SU-DHL-6 (cell line): ENCODE data around the gene TMEM80.
"Not testable (repeated sequence)": the region's sequence is repeated elsewhere in the genome, so short reads cannot be mapped to it uniquely, and the experiment has no call there.

Source experiments
- H2AFZ ChIP-seq: fragments of 200-600 bp; sonication (generic); 2 replicates; pipeline ENCODE4 v1.6.1; 2014; ENCODE audit warnings: low read depth, mild to moderate bottlenecking, moderate library complexity, mixed read lengths, antibody characterized with exemption, low read length; ENCODE audit not compliant: severe bottlenecking
- H3F3A ChIP-seq: fragments of 200-600 bp; shearing (Covaris generic); 2 replicates; pipeline ENCODE4 v1.6.0; 2016; ENCODE audit warnings: antibody characterized with exemption, mild to moderate bottlenecking; ENCODE audit not compliant: insufficient read depth
- H3K27ac ChIP-seq: fragments of 200-600 bp; sonication (generic); 2 replicates; pipeline ENCODE4 v1.5.1; 2016; ENCODE audit warnings: low read depth, mild to moderate bottlenecking, low read length, moderate library complexity, mixed read lengths
- H3K27me3 ChIP-seq: fragments of 200-600 bp; sonication (generic), shearing (Covaris generic); 2 replicates; pipeline ENCODE4 v1.6.0; 2014; ENCODE audit warnings: mild to moderate bottlenecking, low read length
- H3K36me3 ChIP-seq: fragments of 200-600 bp; sonication (generic); 2 replicates; pipeline ENCODE4 v1.6.1; 2014; ENCODE audit warnings: mild to moderate bottlenecking, low read length, mixed read lengths
- H3K4me2 ChIP-seq: fragments of 300-600, 200-600 bp; shearing (Covaris generic), sonication (generic); 2 replicates; pipeline ENCODE4 v1.6.0; 2014; ENCODE audit warnings: low read length, low read depth, mild to moderate bottlenecking; ENCODE audit not compliant: poor library complexity, severe bottlenecking
- H3K4me3 ChIP-seq: fragments of 200-600 bp; sonication (generic); 2 replicates; pipeline ENCODE4 v1.5.1; 2014; ENCODE audit warnings: antibody characterized with exemption, low read length, mild to moderate bottlenecking, mixed read lengths; ENCODE audit not compliant: insufficient read depth, poor library complexity, severe bottlenecking
- H3K79me2 ChIP-seq: fragments of 200-600 bp; sonication (generic); 2 replicates; pipeline ENCODE4 v1.6.1; 2014; ENCODE audit warnings: mild to moderate bottlenecking, low read length, moderate library complexity; ENCODE audit not compliant: insufficient read depth
- H3K9ac ChIP-seq: fragments of 200-600 bp; sonication (generic); 2 replicates; pipeline ENCODE4 v1.7.0; 2014; ENCODE audit warnings: mild to moderate bottlenecking, low read length
- H3K9me2 ChIP-seq: fragments of 200-600 bp; sonication (generic); replicated peaks from 2 replicates; pipeline ENCODE4 v1.6.1; 2014; ENCODE audit warnings: low read length; ENCODE audit not compliant: insufficient read depth
- H3K9me3 ChIP-seq: fragments of 200-600 bp; sonication (generic); 2 replicates; pipeline ENCODE4 v1.6.1; 2014; ENCODE audit warnings: low read length, mixed read lengths; ENCODE audit not compliant: insufficient read depth
- H4K20me1 ChIP-seq: fragments of 200-600 bp; sonication (generic); 2 replicates; pipeline ENCODE4 v1.6.1; 2014; ENCODE audit warnings: low read depth, mild to moderate bottlenecking, antibody characterized with exemption, low read length, moderate library complexity, mixed read lengths
- CTCF ChIP-seq: fragments of 200-600 bp; sonication (generic); IDR thresholded peaks from one replicate; pipeline ENCODE4 v1.5.1; 2017; ENCODE audit warnings: antibody characterized with exemption, mild to moderate bottlenecking, low read length, moderate library complexity; ENCODE audit not compliant: insufficient read depth, poor library complexity, severe bottlenecking
- EZH2phosphoT487 ChIP-seq: fragments of 200-600 bp; sonication (generic), shearing (Covaris generic); conservative IDR thresholded peaks from 2 replicates; pipeline ENCODE4 v1.6.1; 2018; ENCODE audit warnings: mild to moderate bottlenecking, antibody characterized with exemption, low read length, moderate library complexity, mixed read lengths

The TMEM80 gene

GRCh38 chr11:687751-688150 is 7.9 kb upstream of the TMEM80 start:
- Histone ChIP-seq H3K9me2 (no peaks in the 10 kb centered on the region), H3K4me2 (no peak overlapping the region), H3K9ac (no peak overlapping the region), H3K27me3 (no peaks in the 10 kb centered on the region), H3K36me3 (no peaks in the 10 kb centered on the region), H3F3A (no peaks in the 10 kb centered on the region), H3K9me3 (no peaks in the 10 kb centered on the region), H2AFZ (no peak overlapping the region), H3K79me2 (peaks cover under 1% of the 10 kb centered on the region), H3K27ac (no peak overlapping the region), H3K4me3 (no peak overlapping the region), H4K20me1 (no peaks in the 10 kb centered on the region)
- no peak for TF ChIP-seq CTCF
- TF ChIP-seq EZH2phosphoT487, result no peak

- no peak overlapping the region for H3K4me3 ChIP-seq
- no peak overlapping the region for H3K27ac ChIP-seq
- H3K79me2 ChIP-seq, result peaks cover 10% of the 10 kb centered on the region
- no peak overlapping the region for H3K9ac ChIP-seq
- H3K27me3 ChIP-seq, result no peaks in the 10 kb centered on the region
- no peaks in the 10 kb centered on the region for H3K36me3 ChIP-seq
- TF ChIP-seq CTCF (no peak), EZH2phosphoT487 (no peak)
- H3F3A ChIP-seq, result no peaks in the 10 kb centered on the region
- no peaks in the 10 kb centered on the region for H4K20me1 ChIP-seq
- H2AFZ ChIP-seq, result no peak overlapping the region
- no peaks in the 10 kb centered on the region for H3K9me2 ChIP-seq
- H3K4me2 ChIP-seq, result no peak overlapping the region
- H3K9me3 ChIP-seq, result no peaks in the 10 kb centered on the region
Observed at GRCh38 chr11:688681-689080, 6.9 kb upstream of the TMEM80 start.

- TF ChIP-seq EZH2phosphoT487 (no peak), CTCF (no peak)
- Histone ChIP-seq H2AFZ (no peak overlapping the region), H3K4me3 (no peak overlapping the region), H3K36me3 (no peaks in the 10 kb centered on the region), H3F3A (no peaks in the 10 kb centered on the region), H3K27ac (no peak overlapping the region), H3K9me2 (no peaks in the 10 kb centered on the region), H3K4me2 (no peak overlapping the region), H4K20me1 (no peaks in the 10 kb centered on the region), H3K79me2 (peaks cover 16% of the 10 kb centered on the region), H3K9ac (no peak overlapping the region), H3K27me3 (no peaks in the 10 kb centered on the region), H3K9me3 (no peaks in the 10 kb centered on the region)
Observed at GRCh38 chr11:689625-690024, 6.0 kb upstream of the TMEM80 start.

- H3K79me2 ChIP-seq, result peaks cover 16% of the 10 kb centered on the region
- not testable (repeated sequence) for H3K4me3 ChIP-seq, H3K9ac ChIP-seq, H3K4me2 ChIP-seq, H2AFZ ChIP-seq, H3K27me3 ChIP-seq, H3K27ac ChIP-seq, H4K20me1 ChIP-seq, H3K9me2 ChIP-seq, H3K9me3 ChIP-seq, H3K36me3 ChIP-seq, H3F3A ChIP-seq
Observed at GRCh38 chr11:690244-690643, 5.4 kb upstream of the TMEM80 start.
